HepG2 (cell line): ENCODE measurements around the gene GOLGA8B. TPM values are rescaled to one million over a fixed set of nuclear protein-coding genes. Genes with fewer than 3 reads are reported as not detected.

Source experiments
- ATAC-seq: fragments of 200-7000 bp; cut with Tn5 transposase; 3 replicates; pipeline ENCODE4 v1.9.1; 2020; ENCODE audit warnings: mild to moderate bottlenecking, moderate library complexity
- BruUV-seq: library from RNA; stranded (reverse); fragments of 400-500 nt; replicated peaks from 2 replicates; lab custom pipeline; 2021; lab: Mats Ljungman, UMichigan
- CTCF ChIA-PET: fragments of 300-600 bp; formaldehyde crosslinking; extraction: SDS; loops from one replicate; lab custom pipeline; 2021; ENCODE audit warnings: low total read pairs, inconsistent platforms, low intra/inter-chr PET ratio; lab: Yijun Ruan, JAX
- POLR2A ChIA-PET: fragments of 350-600 bp; sonication (Branson Sonifier 250); formaldehyde crosslinking; loops from one replicate; lab custom pipeline; 2020; ENCODE audit warnings: antibody characterized with exemption, inconsistent platforms; lab: Yijun Ruan, JAX
- DNase-seq: peaks from one replicate; pipeline ENCODE4 v3.0.0-alpha.2; 2015; ENCODE audit warnings: low spot score
- FAIRE-seq: peaks from 3 replicates; lab custom pipeline; 2011; peaks lifted over from hg19 to GRCh38; lab: Jason Lieb, UNC
- H2AFZ ChIP-seq: one replicate; pipeline ENCODE4 v1.6.1; 2011; ENCODE audit warnings: low read length, inconsistent platforms
- H3K27ac ChIP-seq: fragments of 300-600 bp; 3 replicates; pipeline ENCODE4 v1.8.0; 2011; ENCODE audit warnings: mixed run types, mild to moderate bottlenecking, mixed read lengths, low read length, inconsistent platforms; ENCODE audit not compliant: insufficient read depth; ENCODE audit errors: extremely low read length
- H3K27me3 ChIP-seq, 2 experiments: fragments of 200-600 bp in 1 of 2; 2 replicates in 1 of 2; 3 replicates in 1 of 2; pipeline versions ENCODE4 v1.6.0 to v1.8.0; 2011; ENCODE audit warnings: low read length in 2 of 2, mild to moderate bottlenecking in 2 of 2, moderate library complexity in 2 of 2, inconsistent platforms in 1 of 2; ENCODE audit not compliant: insufficient read depth in 2 of 2, control insufficient read depth in 1 of 2
- H3K36me3 ChIP-seq, 2 experiments: fragments of 200-600 bp in 1 of 2; replicated peaks in 1 of 2; 2 replicates in 1 of 2; 3 replicates in 1 of 2; pipeline versions ENCODE4 v1.5.1 to v1.8.0; 2011; ENCODE audit warnings: low read length in 2 of 2, inconsistent platforms in 1 of 2; ENCODE audit not compliant: insufficient read depth in 2 of 2, control insufficient read depth in 1 of 2
- H3K4me1 ChIP-seq: 2 replicates; pipeline ENCODE4 v1.5.1; 2012; ENCODE audit warnings: low read length, inconsistent platforms; ENCODE audit not compliant: insufficient read depth
- H3K4me2 ChIP-seq: 2 replicates; pipeline ENCODE4 v1.6.0; 2011; ENCODE audit warnings: low read depth, low read length, inconsistent platforms
- H3K4me3 ChIP-seq, 3 experiments: fragments of 200-600 bp in 1 of 3; sonication (generic), shearing (Covaris generic) in 1 of 3; replicated peaks in 1 of 3; 2 replicates each; pipeline ENCODE4 v1.5.1; 2011 to 2016; ENCODE audit warnings: low read length in 3 of 3, inconsistent platforms in 2 of 3, low read depth in 2 of 3, mild to moderate bottlenecking in 2 of 3, control low read depth in 1 of 3, mixed read lengths in 1 of 3; ENCODE audit not compliant: insufficient read depth in 1 of 3
- H3K79me2 ChIP-seq: one replicate; pipeline ENCODE4 v1.6.1; 2011; ENCODE audit warnings: low read length, inconsistent platforms; ENCODE audit not compliant: insufficient read depth
- H3K9ac ChIP-seq: 2 replicates; pipeline ENCODE4 v1.6.0; 2011; ENCODE audit warnings: mild to moderate bottlenecking, low read depth, low read length, inconsistent platforms; ENCODE audit not compliant: insufficient read depth
- H3K9me3 ChIP-seq: 2 replicates; pipeline ENCODE4 v1.5.1; 2012; ENCODE audit warnings: mild to moderate bottlenecking, low read length
- H4K20me1 ChIP-seq: 2 replicates; pipeline ENCODE4 v1.6.0; 2011; ENCODE audit warnings: inconsistent platforms, mild to moderate bottlenecking, low read length, moderate library complexity; ENCODE audit not compliant: insufficient read depth
- IRF9 ChIP-seq: sonication (generic); formaldehyde crosslinking; IDR thresholded peaks from 2 replicates; pipeline ENCODE4 v1.8.0; 2022; ENCODE audit warnings: missing genetic modification reagents, mild to moderate bottlenecking, borderline replicate concordance
- ISL2 ChIP-seq: sonication (generic); formaldehyde crosslinking; IDR thresholded peaks from 2 replicates; pipeline ENCODE4 v1.5.0; 2020; ENCODE audit warnings: missing genetic modification reagents
- MBNL3 ChIP-seq: fragments of 250-450 bp; sonication (Bioruptor Pico); conservative IDR thresholded peaks from 2 replicates; pipeline ENCODE4 v1.8.0; 2022; ENCODE audit warnings: mild to moderate bottlenecking, inconsistent platforms
- PHB2 ChIP-seq: fragments of 450-650 bp; IDR thresholded peaks from 2 replicates; pipeline ENCODE4 v1.6.1; 2018; ENCODE audit not compliant: partially characterized antibody
- SRY ChIP-seq: sonication (generic); formaldehyde crosslinking; IDR thresholded peaks from 2 replicates; pipeline ENCODE4 v1.8.0; 2022; ENCODE audit warnings: mild to moderate bottlenecking, missing genetic modification reagents
- TEAD3 ChIP-seq: optimal IDR thresholded peaks from 2 replicates; pipeline ENCODE3; 2016; ENCODE audit warnings: borderline replicate concordance
- ZFX ChIP-seq: sonication (generic); formaldehyde crosslinking; IDR thresholded peaks from 2 replicates; pipeline ENCODE4 v1.4.0; 2020; ENCODE audit warnings: mild to moderate bottlenecking, low read depth, missing genetic modification reagents, moderate library complexity
- ZIK1 ChIP-seq: sonication (generic); formaldehyde crosslinking; IDR thresholded peaks from 2 replicates; pipeline ENCODE4 v1.5.0; 2020; ENCODE audit warnings: mild to moderate bottlenecking, low read depth, missing genetic modification reagents, borderline replicate concordance
- ZNF260 ChIP-seq: sonication (generic); formaldehyde crosslinking; IDR thresholded peaks from 2 replicates; pipeline ENCODE4 v1.4.0; 2020; ENCODE audit warnings: missing genetic modification reagents, low read depth, mild to moderate bottlenecking, borderline replicate concordance
- ZNF446 ChIP-seq: sonication (generic); formaldehyde crosslinking; IDR thresholded peaks from 2 replicates; pipeline ENCODE4 v1.5.0; 2020; ENCODE audit warnings: mild to moderate bottlenecking, missing genetic modification reagents
- ZNF563 ChIP-seq: sonication (generic); formaldehyde crosslinking; IDR thresholded peaks from 2 replicates; pipeline ENCODE4 v1.8.0; 2022; ENCODE audit warnings: mild to moderate bottlenecking, moderate library complexity, missing genetic modification reagents
- ZNF639 ChIP-seq: conservative IDR thresholded peaks from 2 replicates; pipeline ENCODE4 v1.6.1; 2018; ENCODE audit warnings: missing genetic modification reagents
- ZNF7 ChIP-seq: IDR thresholded peaks from 2 replicates; pipeline ENCODE4 v1.6.1; 2016; ENCODE audit warnings: missing biosample characterization, missing genetic modification reagents
- ZNF878 ChIP-seq: sonication (generic); formaldehyde crosslinking; IDR thresholded peaks from 2 replicates; pipeline ENCODE4 v1.8.1; 2023; ENCODE audit warnings: mild to moderate bottlenecking, missing genetic modification reagents, moderate library complexity
- in situ Hi-C: cut with HindIII; loops from 2 replicates; pipeline ENCODE4 v1.10.0; 2017; ENCODE audit warnings: low pct_unique_long_range_greater_than_20kb; ENCODE audit not compliant: extremely low pct_ligation_motif_present
- intact Hi-C: fragments of 100-400 bp; cut with micrococcal nuclease; formaldehyde crosslinking; loops from one replicate; pipeline ENCODE4 v1.10.0; 2022; ENCODE audit not compliant: unreplicated experiment
- polyA plus RNA-seq, 8 experiments: library from polyadenylated mRNA; depleted of rRNA in 3 of 8; stranded (reverse) in 7 of 8; unstranded in 1 of 8; fragments of >200 nt; fragmentation: Illumina TruSeq in 4 of 8; extraction: Trizol in 4 of 8; gene quantifications; 2 replicates each; pipeline versions ENCODE4 v1.2.1 to v1.2.3, GENCODE V29; 2011 to 2016; ENCODE audit warnings: low read depth in 4 of 8, missing spikeins in 1 of 8, mixed read lengths in 1 of 8; ENCODE audit not compliant: insufficient read depth in 1 of 8
- total RNA-seq, 5 experiments: library from RNA; depleted of rRNA; stranded (reverse); fragments of >200 nt; fragmentation: Illumina TruSeq; extraction: Trizol; gene quantifications; 2 replicates each; pipeline ENCODE4 v1.2.3, GENCODE V29; 2016; ENCODE audit warnings: low read depth in 1 of 5
- TF ChIP-seq, protein P1 (sequence below): sonication (generic); formaldehyde crosslinking; IDR thresholded peaks from 2 replicates; pipeline ENCODE4 v1.9.0; 2021; ENCODE audit warnings: missing genetic modification reagents, mild to moderate bottlenecking, borderline replicate concordance
- TF ChIP-seq, protein P2 (sequence below): sonication (generic); formaldehyde crosslinking; IDR thresholded peaks from 2 replicates; pipeline ENCODE4 v1.4.0; 2020; ENCODE audit warnings: missing genetic modification reagents

GOLGA8B gene
- total and polyA plus RNA-seq, 2 of the 13 experiments (the other 11 are each of a cell fraction or from before 2014, with no cell fraction given), result 38.8 to 89.0 TPM

DNA sequence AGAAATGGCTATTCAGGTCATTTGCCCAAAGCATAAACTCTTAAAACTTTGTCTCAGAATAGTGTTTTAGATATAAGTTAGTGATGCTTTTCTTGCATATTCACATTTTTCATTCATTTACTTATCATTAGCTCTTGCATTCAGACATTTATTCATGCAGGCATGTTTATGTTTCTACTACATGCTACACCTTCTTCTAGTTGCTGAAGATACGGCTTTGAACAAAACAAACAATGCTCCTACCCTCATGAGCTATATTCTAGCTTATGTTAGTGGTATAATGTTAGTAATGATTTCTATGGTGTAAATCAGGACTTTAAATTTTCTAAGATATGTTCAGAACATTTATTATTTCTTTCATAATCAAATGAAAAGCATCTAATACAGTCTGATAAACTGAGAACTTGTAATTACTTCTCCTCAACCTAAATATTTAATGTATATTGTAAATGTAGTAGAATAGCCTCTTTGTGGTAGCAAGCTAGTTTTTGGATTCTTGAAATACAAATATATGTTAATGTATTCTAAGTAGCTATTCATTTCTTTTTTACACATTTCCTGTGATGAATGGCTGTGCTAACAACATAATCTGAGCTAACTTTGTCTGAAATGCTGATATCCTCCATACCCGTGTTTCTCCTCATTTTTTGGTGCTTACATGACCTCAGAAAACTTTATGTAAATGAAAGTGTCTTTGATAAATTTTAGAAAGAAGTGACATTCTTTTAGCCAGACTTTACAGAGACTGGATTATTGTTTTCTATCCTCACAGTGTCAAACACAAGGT, 15.5 kb upstream of the GOLGA8B start (continued):
- TF ChIP-seq PHB2 (no peak), ZIK1 (CRISPR knock-in tag) (no peak), IRF9 (CRISPR knock-in tag) (no peak), ZNF878 (CRISPR knock-in tag) (no peak), ZNF563 (CRISPR knock-in tag) (no peak), ZNF260 (CRISPR knock-in tag) (no peak), ZNF446 (no peak), ZFX (no peak)
- TF ChIP-seq, protein P1, sequence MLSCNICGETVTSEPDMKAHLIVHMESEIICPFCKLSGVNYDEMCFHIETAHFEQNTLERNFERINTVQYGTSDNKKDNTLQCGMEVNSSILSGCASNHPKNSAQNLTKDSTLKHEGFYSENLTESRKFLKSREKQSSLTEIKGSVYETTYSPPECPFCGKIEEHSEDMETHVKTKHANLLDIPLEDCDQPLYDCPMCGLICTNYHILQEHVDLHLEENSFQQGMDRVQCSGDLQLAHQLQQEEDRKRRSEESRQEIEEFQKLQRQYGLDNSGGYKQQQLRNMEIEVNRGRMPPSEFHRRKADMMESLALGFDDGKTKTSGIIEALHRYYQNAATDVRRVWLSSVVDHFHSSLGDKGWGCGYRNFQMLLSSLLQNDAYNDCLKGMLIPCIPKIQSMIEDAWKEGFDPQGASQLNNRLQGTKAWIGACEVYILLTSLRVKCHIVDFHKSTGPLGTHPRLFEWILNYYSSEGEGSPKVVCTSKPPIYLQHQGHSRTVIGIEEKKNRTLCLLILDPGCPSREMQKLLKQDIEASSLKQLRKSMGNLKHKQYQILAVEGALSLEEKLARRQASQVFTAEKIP, result no peak

GRCh38 chr15:34597316-34597715, 13.9 kb upstream of the GOLGA8B start:
- ChIA-PET POLR2A (no interaction called here), CTCF (no interaction called here)
- FAIRE-seq (no peak), DNase-seq (no peak), ATAC-seq (no peak)
- Histone ChIP-seq H3K4me2 (no peak overlapping the region), H3K27me3 (peaks cover 0 to 7% of the 10 kb centered on the region in 2 experiments; a peak in 1 of 5 replicates), H4K20me1 (no peaks in the 10 kb centered on the region), H3K9ac (no peak overlapping the region), H3K4me1 (no peaks in the 10 kb centered on the region), H3K4me3 (no peak overlapping the region), H3K9me3 (no peaks in the 10 kb centered on the region), H3K79me2 (no peaks in the 10 kb centered on the region), H3K27ac (no peak overlapping the region), H2AFZ (no peak overlapping the region), H3K36me3 (no peaks in the 10 kb centered on the region)
- in situ Hi-C loops, result loop anchor here (25.0 kb wide), 3 partner anchors 160 to 535 kb away; partner anchors contain the start of genes EMC4 and GOLGA8A
- intact Hi-C loops, result no loop called here
- BruUV-seq, result no TSS peak
- TF ChIP-seq TEAD3 (CRISPR knock-in tag) (no peak), SRY (CRISPR knock-in tag) (no peak), MBNL3 (CRISPR knock-in tag) (no peak), ZNF639 (CRISPR knock-in tag) (no peak), ZNF7 (no peak), ISL2 (CRISPR knock-in tag) (no peak)
- TF ChIP-seq, protein P2, sequence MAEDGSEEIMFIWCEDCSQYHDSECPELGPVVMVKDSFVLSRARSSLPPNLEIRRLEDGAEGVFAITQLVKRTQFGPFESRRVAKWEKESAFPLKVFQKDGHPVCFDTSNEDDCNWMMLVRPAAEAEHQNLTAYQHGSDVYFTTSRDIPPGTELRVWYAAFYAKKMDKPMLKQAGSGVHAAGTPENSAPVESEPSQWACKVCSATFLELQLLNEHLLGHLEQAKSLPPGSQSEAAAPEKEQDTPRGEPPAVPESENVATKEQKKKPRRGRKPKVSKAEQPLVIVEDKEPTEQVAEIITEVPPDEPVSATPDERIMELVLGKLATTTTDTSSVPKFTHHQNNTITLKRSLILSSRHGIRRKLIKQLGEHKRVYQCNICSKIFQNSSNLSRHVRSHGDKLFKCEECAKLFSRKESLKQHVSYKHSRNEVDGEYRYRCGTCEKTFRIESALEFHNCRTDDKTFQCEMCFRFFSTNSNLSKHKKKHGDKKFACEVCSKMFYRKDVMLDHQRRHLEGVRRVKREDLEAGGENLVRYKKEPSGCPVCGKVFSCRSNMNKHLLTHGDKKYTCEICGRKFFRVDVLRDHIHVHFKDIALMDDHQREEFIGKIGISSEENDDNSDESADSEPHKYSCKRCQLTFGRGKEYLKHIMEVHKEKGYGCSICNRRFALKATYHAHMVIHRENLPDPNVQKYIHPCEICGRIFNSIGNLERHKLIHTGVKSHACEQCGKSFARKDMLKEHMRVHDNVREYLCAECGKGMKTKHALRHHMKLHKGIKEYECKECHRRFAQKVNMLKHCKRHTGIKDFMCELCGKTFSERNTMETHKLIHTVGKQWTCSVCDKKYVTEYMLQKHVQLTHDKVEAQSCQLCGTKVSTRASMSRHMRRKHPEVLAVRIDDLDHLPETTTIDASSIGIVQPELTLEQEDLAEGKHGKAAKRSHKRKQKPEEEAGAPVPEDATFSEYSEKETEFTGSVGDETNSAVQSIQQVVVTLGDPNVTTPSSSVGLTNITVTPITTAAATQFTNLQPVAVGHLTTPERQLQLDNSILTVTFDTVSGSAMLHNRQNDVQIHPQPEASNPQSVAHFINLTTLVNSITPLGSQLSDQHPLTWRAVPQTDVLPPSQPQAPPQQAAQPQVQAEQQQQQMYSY (CRISPR knock-in tag), result no peak
